K562 (cell line): ENCODE measurements around the gene C1orf105. TPM values are rescaled to one million over a fixed set of nuclear protein-coding genes. Genes with fewer than 3 reads are reported as not detected.

Experiments used
- ATAC-seq: fragments of 200-7000 bp; cut with Tn5 transposase; 3 replicates; pipeline ENCODE4 v1.9.1; 2020; ENCODE audit warnings: moderate library complexity
- BruUV-seq: library from RNA; stranded (reverse); fragments of 400-500 nt; replicated peaks from 2 replicates; lab custom pipeline; 2021; lab: Mats Ljungman, UMichigan
- CTCF ChIA-PET: fragments of 300-600 bp; formaldehyde crosslinking; extraction: SDS; loops from one replicate; lab custom pipeline; 2021; ENCODE audit warnings: low intra/inter-chr PET ratio; lab: Yijun Ruan, JAX
- POLR2A ChIA-PET: fragments of 300-600, 350-650 bp; sonication (Branson Sonifier 250); formaldehyde crosslinking; extraction: SDS; loops from one replicate; lab custom pipeline; 2021; ENCODE audit warnings: antibody characterized with exemption, inconsistent platforms; lab: Yijun Ruan, JAX
- DNase-seq, 4 experiments: peaks; one replicate each; pipeline versions ENCODE4 v3.0.0 to v3.0.0-alpha.2; 2011 to 2018; ENCODE audit warnings: low spot score in 3 of 4, mixed read lengths in 3 of 4; ENCODE audit errors: extremely low read depth in 1 of 4
- FAIRE-seq: peaks from 2 replicates; lab custom pipeline; 2011; peaks lifted over from hg19 to GRCh38; lab: Jason Lieb, UNC
- H2AFZ ChIP-seq: 2 replicates; pipeline ENCODE4 v1.6.0; 2011; ENCODE audit warnings: low read depth, low read length, control low read depth, inconsistent platforms
- H3K27ac ChIP-seq: fragments of 200-600 bp; 3 replicates; pipeline ENCODE4 v1.8.0; 2011; ENCODE audit warnings: low read depth, mild to moderate bottlenecking, control low read depth, inconsistent platforms, low read length, moderate library complexity, mixed read lengths; ENCODE audit errors: extremely low read depth
- H3K27me3 ChIP-seq, 2 experiments: fragments of 300-600 bp in 1 of 2; 2 replicates in 1 of 2; 3 replicates in 1 of 2; pipeline versions ENCODE4 v1.6.0 to v1.8.0; 2011; ENCODE audit warnings: inconsistent platforms in 2 of 2, low read length in 2 of 2, mild to moderate bottlenecking in 1 of 2, mixed read lengths in 1 of 2, moderate library complexity in 1 of 2; ENCODE audit not compliant: control insufficient read depth in 2 of 2, insufficient read depth in 2 of 2
- H3K36me3 ChIP-seq: fragments of 300-600 bp; 3 replicates; pipeline ENCODE4 v1.8.0; 2011; ENCODE audit warnings: mild to moderate bottlenecking, low read length, inconsistent platforms; ENCODE audit not compliant: control insufficient read depth, insufficient read depth
- H3K4me1 ChIP-seq, 2 experiments: fragments of 200-600 bp in 1 of 2; replicated peaks in 1 of 2; 2 replicates in 1 of 2; 3 replicates in 1 of 2; pipeline versions ENCODE4 v1.5.1 to v1.8.0; 2011; ENCODE audit warnings: inconsistent platforms in 2 of 2, low read length in 2 of 2, mild to moderate bottlenecking in 1 of 2, mixed read lengths in 1 of 2, moderate library complexity in 1 of 2; ENCODE audit not compliant: control insufficient read depth in 2 of 2, insufficient read depth in 2 of 2
- H3K4me2 ChIP-seq: 2 replicates; pipeline ENCODE4 v1.6.1; 2011; ENCODE audit warnings: low read length, control low read depth, inconsistent platforms, mixed read lengths; ENCODE audit not compliant: insufficient read depth
- H3K4me3 ChIP-seq: fragments of 200-600 bp; sonication (generic), shearing (Covaris generic); 2 replicates; pipeline ENCODE4 v1.5.1; 2016; ENCODE audit warnings: control low read depth, inconsistent platforms
- H3K79me2 ChIP-seq: fragments of 200-600 bp; 3 replicates; pipeline ENCODE4 v1.8.0; 2011; ENCODE audit warnings: low read length, inconsistent platforms; ENCODE audit not compliant: control insufficient read depth, insufficient read depth
- H3K9ac ChIP-seq, 2 experiments: 2 replicates each; pipeline versions ENCODE4 v1.6.0 to v1.6.1; 2011; ENCODE audit warnings: low read depth in 2 of 2, low read length in 2 of 2, control low read depth in 1 of 2, inconsistent platforms in 1 of 2, mild to moderate bottlenecking in 1 of 2, mixed read lengths in 1 of 2; ENCODE audit not compliant: insufficient read depth in 1 of 2
- H3K9me1 ChIP-seq: one replicate; pipeline ENCODE4 v1.6.0; 2011; ENCODE audit warnings: inconsistent platforms, mild to moderate bottlenecking, low read length, moderate library complexity; ENCODE audit not compliant: control insufficient read depth, insufficient read depth
- H3K9me3 ChIP-seq: replicated peaks from 2 replicates; pipeline ENCODE4 v1.5.1; 2011; ENCODE audit warnings: low read depth, low read length, inconsistent platforms; ENCODE audit not compliant: control insufficient read depth, insufficient read depth
- H4K20me1 ChIP-seq: replicated peaks from 2 replicates; pipeline ENCODE4 v1.6.1; 2011; ENCODE audit warnings: low read length, inconsistent platforms, mixed read lengths; ENCODE audit not compliant: control insufficient read depth, insufficient read depth
- CREM ChIP-seq: IDR thresholded peaks from 2 replicates; pipeline ENCODE4 v1.6.1; 2014; ENCODE audit warnings: antibody characterized with exemption, low read depth
- GABPB1 ChIP-seq: sonication (generic); formaldehyde crosslinking; IDR thresholded peaks from 2 replicates; pipeline ENCODE4 v1.8.0; 2022; ENCODE audit warnings: mild to moderate bottlenecking, missing genetic modification reagents
- HDAC1 ChIP-seq, 2 experiments: fragments of 450-650 bp; IDR thresholded peaks; 2 replicates each; pipeline ENCODE4 v1.6.1; 2016 to 2017; ENCODE audit warnings: inconsistent platforms in 1 of 2, mild to moderate bottlenecking in 1 of 2, moderate library complexity in 1 of 2
- MAFG ChIP-seq: fragments of 450-650 bp; conservative IDR thresholded peaks from 2 replicates; pipeline ENCODE4 v1.6.1; 2016; ENCODE audit warnings: missing genetic modification characterization, missing compliant biosample characterization
- MAFK ChIP-seq: IDR thresholded peaks from 2 replicates; pipeline ENCODE4 v1.6.1; 2011; ENCODE audit warnings: low read length, improper control_type of control experiment
- POLR2AphosphoS5 ChIP-seq: IDR thresholded peaks from 2 replicates; pipeline ENCODE4 v1.6.1; 2011; ENCODE audit warnings: mild to moderate bottlenecking, low read depth, low read length, moderate library complexity; ENCODE audit not compliant: control insufficient read depth, insufficient read depth
- RBM15 ChIP-seq: fragments of 200-400 bp; formaldehyde crosslinking; IDR thresholded peaks from 2 replicates; pipeline ENCODE4 v1.6.1; 2018; ENCODE audit warnings: mild to moderate bottlenecking, low read length, moderate library complexity; ENCODE audit not compliant: insufficient read depth
- SNRNP70 ChIP-seq: fragments of 200-400 bp; formaldehyde crosslinking; optimal IDR thresholded peaks from 2 replicates; pipeline ENCODE3; 2017; ENCODE audit warnings: low read depth, low read length
- SOX6 ChIP-seq: fragments of 450-650 bp; IDR thresholded peaks from 2 replicates; pipeline ENCODE4 v1.6.1; 2014; ENCODE audit warnings: mild to moderate bottlenecking
- SREBF1 ChIP-seq: fragments of 150-350 bp; IDR thresholded peaks from 2 replicates; pipeline ENCODE4 v1.6.1; 2014; ENCODE audit warnings: antibody characterized with exemption, low read depth, low read length, borderline replicate concordance
- TRIM28 ChIP-seq: fragments of 450-650 bp; IDR thresholded peaks from 2 replicates; pipeline ENCODE4 v1.6.1; 2017
- ZNF778 ChIP-seq: fragments of 450-650 bp; formaldehyde crosslinking; IDR thresholded peaks from 2 replicates; pipeline ENCODE4 v1.4.0; 2020; ENCODE audit warnings: mild to moderate bottlenecking, moderate library complexity
- WGBS: fragments of 100-300 bp; shearing (Covaris generic); methylation state at CpG from one replicate; pipeline ENCODE4 v1.1.6; 2016; ENCODE audit warnings: low coverage, mixed read lengths; ENCODE audit not compliant: insufficient coverage; ENCODE audit errors: missing lambda C conversion rate; 5-methylcytosine and 5-hydroxymethylcytosine counted together
- in situ Hi-C: fragments of 300-500 bp; cut with MboI; formaldehyde crosslinking; loops from 4 replicates; pipeline ENCODE4 v1.15.0; 2018; ENCODE audit warnings: inconsistent platforms, mixed read lengths
- intact Hi-C: fragments of 100-400 bp; cut with micrococcal nuclease; formaldehyde crosslinking; loops from 2 replicates; pipeline ENCODE4 v1.14.2; 2022
- polyA plus RNA-seq, 8 experiments: library from polyadenylated mRNA; depleted of rRNA in 4 of 8; stranded (reverse) in 5 of 8; unstranded in 3 of 8; fragments of >200 nt; fragmentation: Nextera tagmentation in 2 of 8; fragmentation: Illumina TruSeq in 1 of 8; extraction: Ambion mirVana in 2 of 8; extraction: Trizol in 1 of 8; gene quantifications; 2 replicates each; pipeline versions ENCODE4 v1.2.1 to v1.2.3, GENCODE V29; 2011 to 2014; ENCODE audit warnings: inconsistent platforms in 1 of 8, missing spikeins in 1 of 8
- total RNA-seq, 7 experiments: library from RNA; depleted of rRNA in 6 of 7; stranded (reverse); fragments of >200 nt in 6 of 7; fragmentation: Illumina TruSeq in 2 of 7; extraction: Trizol in 2 of 7; gene quantifications; 2 replicates each; pipeline versions ENCODE4 v1.2.1 to v1.2.3, GENCODE V29; 2011 to 2021; ENCODE audit warnings: low replicate concordance in 1 of 7

C1orf105 gene
- total and polyA plus RNA-seq, 9 of the 15 experiments (the other 6 are each of a cell fraction or from before 2014, with no cell fraction given) = 0.08 TPM; not detected in 8

DNA sequence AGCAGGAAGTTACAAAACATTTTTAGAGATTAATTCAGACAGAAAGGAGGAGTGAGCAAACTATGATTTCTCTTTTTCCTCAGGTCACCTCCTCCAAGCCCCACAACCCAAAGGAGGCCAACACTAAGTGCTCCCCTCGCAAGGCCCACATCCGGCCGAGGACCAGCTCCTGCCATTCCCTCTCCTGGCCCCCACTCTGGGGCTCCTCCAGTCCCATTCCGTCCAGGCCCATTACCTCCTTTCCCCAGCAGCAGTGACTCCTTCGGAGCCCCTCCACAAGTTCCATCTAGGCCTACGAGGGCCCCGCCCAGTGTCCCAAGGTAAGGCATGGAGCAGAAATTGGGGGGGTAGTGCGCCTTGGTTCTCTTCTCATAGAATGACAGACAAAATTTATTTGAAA lies 32.0 kb upstream of the C1orf105 start:
- no peaks in the 10 kb centered on the region for H3K79me2 ChIP-seq
- H3K4me2 ChIP-seq = no peak overlapping the region
- H4K20me1 ChIP-seq = no peaks in the 10 kb centered on the region
- H3K27ac ChIP-seq = no peak overlapping the region
- no peak overlapping the region for H3K4me3 ChIP-seq
- H3K9ac ChIP-seq = no peak overlapping the region
- H3K4me1 ChIP-seq = no peaks in the 10 kb centered on the region
- intact Hi-C loops = no loop called here
- H2AFZ ChIP-seq = no peak overlapping the region
- TF ChIP-seq SNRNP70 = no peak
- TF ChIP-seq MAFK = no peak
- TF ChIP-seq ZNF778 (CRISPR knock-in tag) = no peak
- no peak for TF ChIP-seq TRIM28
- TF ChIP-seq, all 486 proteins: peak for 0
- FAIRE-seq = no peak
- no peak; the same call in 2 of the 3 replicates for ATAC-seq
- H3K9me1 ChIP-seq = no peaks in the 10 kb centered on the region
- WGBS = 6% methylated on average over 8 of the region's 8 CpGs
- no peaks in the 10 kb centered on the region for H3K9me3 ChIP-seq
- ChIA-PET POLR2A (no interaction called here), CTCF (no interaction called here)
- H3K27me3 ChIP-seq = peaks cover 10 to 23% of the 10 kb centered on the region in 2 experiments; a peak in 4 of 5 replicates
- BruUV-seq = no TSS peak
- in situ Hi-C loops = no loop called here
- H3K36me3 ChIP-seq = no peaks in the 10 kb centered on the region
- DNase-seq = no peak

GRCh38 chr1:172390301-172390682 lies 30.2 kb upstream of the C1orf105 start:
- CTCF ChIA-PET = no interaction called here
- Histone ChIP-seq H3K9me1 (no peaks in the 10 kb centered on the region), H3K27ac (no peak overlapping the region), H3K36me3 (no peaks in the 10 kb centered on the region), H3K79me2 (no peaks in the 10 kb centered on the region), H2AFZ (no peak overlapping the region), H3K9ac (no peak overlapping the region), H4K20me1 (no peaks in the 10 kb centered on the region), H3K4me3 (no peak overlapping the region), H3K9me3 (no peaks in the 10 kb centered on the region), H3K27me3 (peaks cover 5 to 23% of the 10 kb centered on the region in 2 experiments; a peak in 3 of 5 replicates), H3K4me2 (no peak overlapping the region), H3K4me1 (no peaks in the 10 kb centered on the region)
- WGBS = 3% methylated on average over 3 of the region's 3 CpGs
- DNase-seq = no peak
- peak; percentile 29; the same call in 2 of the 3 replicates for ATAC-seq
- FAIRE-seq = no peak
- no TSS peak for BruUV-seq
- no peak for TF ChIP-seq RBM15
- no peak for TF ChIP-seq SREBF1
- TF ChIP-seq MAFG (tag) = no peak
- TF ChIP-seq SOX6 = no peak
- TF ChIP-seq HDAC1 (IDR thresholded peaks at IDR 0.05) = no peak
- TF ChIP-seq CREM = no peak
- no peak for TF ChIP-seq MAFK
- no peak for TF ChIP-seq POLR2AphosphoS5
- no peak for TF ChIP-seq GABPB1 (CRISPR knock-in tag)
- POLR2A ChIA-PET = interaction anchor here (1.2 kb wide), 1 partner anchor 9 kb away, joined by 3 read pairs; no protein-coding TSS in a partner anchor
- in situ Hi-C loops (loop anchor here (10.0 kb wide), 1 partner anchor 585 kb away; no protein-coding TSS in a partner anchor), intact Hi-C loops (loop anchor here (10.0 kb wide), 1 partner anchor 735 kb away; the partner anchor contains the start of gene MYOC)
